Retina (tissue), 1 donor: ENCODE data around the gene SPEG.

ENCODE experiments used
- DNase-seq: peaks from one replicate; pipeline ENCODE4 v3.0.0-alpha.2; 2016

SPEG gene

GRCh38 chr2:219536967-219537366, 102.3 kb downstream of the SPEG start:
- no peak for DNase-seq

- peak; percentile 34 for DNase-seq
Measured at GRCh38 chr2:219537657-219538488, 103.2 kb downstream of the SPEG start.

- peak; percentile 75 for DNase-seq
Measured at GRCh38 chr2:219538504-219538951, 103.9 kb downstream of the SPEG start.

- peak; percentile 42 for DNase-seq
Measured at GRCh38 chr2:219538956-219539788, 104.5 kb downstream of the SPEG start.

- peak; percentile 52 for DNase-seq
Measured at GRCh38 chr2:219539926-219540678, 105.5 kb downstream of the SPEG start.

- no peak for DNase-seq
Measured at GRCh38 chr2:219540784-219541504, 106.3 kb downstream of the SPEG start.

GRCh38 chr2:219541611-219542180, 107.1 kb downstream of the SPEG start:
- DNase-seq: peak; percentile 94

GRCh38 chr2:219542931-219543595, 108.4 kb downstream of the SPEG start:
- no peak for DNase-seq

GRCh38 chr2:219543596-219544358, 109.1 kb downstream of the SPEG start, which contains the start of the genes CHPF and TMEM198:
CHPF (minus strand) TSS chr2:219543809; CDS start chr2:219543538, 271 bp downstream.
TMEM198 (plus strand) TSS chr2:219544028; CDS start chr2:219544728, 700 bp downstream.
- DNase-seq: peak; percentile 99

GRCh38 chr2:219544567-219544966, 109.9 kb downstream of the SPEG start:
- no peak for DNase-seq

GRCh38 chr2:219545295-219545942, 110.8 kb downstream of the SPEG start:
- DNase-seq: no peak

- no peak for DNase-seq
Measured at GRCh38 chr2:219545943-219546352, 111.3 kb downstream of the SPEG start.

- no peak for DNase-seq
Measured at GRCh38 chr2:219547621-219548020, 113.0 kb downstream of the SPEG start.
